ENCODE measurements around the gene DNMT3B.

- TF ChIP-seq CTCF (IDR thresholded peaks at IDR 0.05; ENCODE audit: low read depth, low read length, missing input control) (no peak), EGR1 (IDR thresholded peaks at IDR 0.05; ENCODE audit: low read depth in 2 of 2) (no peak), MAX (IDR thresholded peaks at IDR 0.05) (no peak), RAD21 (IDR thresholded peaks at IDR 0.05) (no peak), REST (IDR thresholded peaks at IDR 0.05) (no peak)
Observed at GRCh38 chr20:32753731-32754130, 8.5 kb upstream of the DNMT3B start.
